SK-N-MC (cell line): Measurements from ENCODE around the gene KLHL33.

Experiments used
- EZH2 ChIP-seq: fragments of 200-600 bp; sonication (generic); IDR thresholded peaks from one replicate; pipeline ENCODE4 v1.6.1; 2017; ENCODE audit warnings: antibody characterized with exemption
- FOXP2 ChIP-seq: optimal IDR thresholded peaks from 2 replicates; pipeline ENCODE3; 2011; ENCODE audit warnings: mild to moderate bottlenecking, moderate library complexity; ENCODE audit not compliant: insufficient read depth; ENCODE audit errors: extremely low read length, control extremely low read depth
- POLR2AphosphoS5 ChIP-seq: IDR thresholded peaks from 2 replicates; pipeline ENCODE4 v1.6.1; 2012; ENCODE audit warnings: mild to moderate bottlenecking, low read depth, low read length, borderline replicate concordance

DNA sequence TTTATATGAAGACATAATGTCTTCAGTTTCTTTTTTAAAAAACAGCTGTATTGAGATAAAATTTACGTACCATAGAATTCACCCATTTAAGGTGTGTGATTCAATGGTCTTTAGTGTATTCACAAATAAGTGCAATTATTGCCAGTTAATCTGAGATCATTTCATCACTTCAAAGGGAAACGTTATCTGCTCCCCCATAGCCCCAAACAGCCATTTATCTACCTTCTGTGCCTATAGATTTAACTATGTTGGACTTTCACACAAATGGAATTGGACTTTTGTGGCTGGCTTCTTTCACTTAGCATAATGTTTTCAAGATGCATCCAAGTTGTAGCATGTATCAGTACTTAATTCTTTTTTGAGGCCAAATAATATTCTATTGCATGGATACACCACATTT is 42.9 kb upstream of the KLHL33 start:
- TF ChIP-seq EZH2 = no peak
- TF ChIP-seq POLR2AphosphoS5 = no peak
- no peak for TF ChIP-seq FOXP2
